HEK293T (cell line): ENCODE measurements around the gene ADGRL3.

Experiments
- CTCF ChIA-PET: fragments of 350-600 bp; formaldehyde crosslinking; extraction: SDS; loops from one replicate; lab custom pipeline; 2021; ENCODE audit warnings: antibody characterized with exemption, inconsistent platforms; lab: Yijun Ruan, JAX
- POLR2A ChIA-PET: fragments of 350-600 bp; formaldehyde crosslinking; extraction: SDS; loops from one replicate; lab custom pipeline; 2020; ENCODE audit warnings: antibody characterized with exemption, inconsistent platforms; lab: Yijun Ruan, JAX
- DNase-seq: peaks from one replicate; pipeline ENCODE4 v3.0.0; 2012; ENCODE audit warnings: mixed read lengths; ENCODE audit errors: extremely low spot score
- ARNT ChIP-seq: fragments of 450-650 bp; IDR thresholded peaks from 2 replicates; pipeline ENCODE4 v1.6.1; 2017; ENCODE audit warnings: mild to moderate bottlenecking
- BHLHE40 ChIP-seq: fragments of 450-650 bp; IDR thresholded peaks from 2 replicates; pipeline ENCODE4 v1.6.1; 2016; ENCODE audit warnings: mild to moderate bottlenecking, moderate library complexity, borderline replicate concordance
- CTBP1 ChIP-seq: fragments of 450-650 bp; IDR thresholded peaks from 2 replicates; pipeline ENCODE4 v1.6.1; 2016; ENCODE audit warnings: borderline replicate concordance
- ELF4 ChIP-seq: fragments of 450-650 bp; IDR thresholded peaks from 2 replicates; pipeline ENCODE4 v1.6.1; 2017; ENCODE audit warnings: antibody characterized with exemption
- FOXA1 ChIP-seq: fragments of 450-650 bp; IDR thresholded peaks from 2 replicates; pipeline ENCODE4 v1.6.1; 2016; ENCODE audit warnings: mild to moderate bottlenecking
- FOXK2 ChIP-seq: fragments of 450-650 bp; IDR thresholded peaks from 2 replicates; pipeline ENCODE4 v1.6.1; 2016; ENCODE audit warnings: mild to moderate bottlenecking
- FOXM1 ChIP-seq: fragments of 450-650 bp; IDR thresholded peaks from 2 replicates; pipeline ENCODE4 v1.6.1; 2017; ENCODE audit warnings: mild to moderate bottlenecking, borderline replicate concordance
- HDGF ChIP-seq: fragments of 450-650 bp; IDR thresholded peaks from 2 replicates; pipeline ENCODE4 v1.6.1; 2017; ENCODE audit warnings: antibody characterized with exemption, borderline replicate concordance
- L3MBTL2 ChIP-seq: fragments of 450-650 bp; conservative IDR thresholded peaks from 2 replicates; pipeline ENCODE4 v1.6.1; 2016; ENCODE audit warnings: mild to moderate bottlenecking
- LEF1 ChIP-seq: fragments of 450-650 bp; IDR thresholded peaks from 2 replicates; pipeline ENCODE4 v1.6.1; 2017; ENCODE audit warnings: mild to moderate bottlenecking, borderline replicate concordance
- NFRKB ChIP-seq: fragments of 450-650 bp; IDR thresholded peaks from 2 replicates; pipeline ENCODE4 v1.6.1; 2016; ENCODE audit warnings: mild to moderate bottlenecking, moderate library complexity
- SP1 ChIP-seq: fragments of 450-650 bp; IDR thresholded peaks from 2 replicates; pipeline ENCODE4 v1.6.1; 2017
- SUZ12 ChIP-seq: fragments of 450-650 bp; IDR thresholded peaks from 2 replicates; pipeline ENCODE4 v1.6.1; 2016; ENCODE audit warnings: mild to moderate bottlenecking
- TARDBP ChIP-seq: fragments of 450-650 bp; IDR thresholded peaks from 2 replicates; pipeline ENCODE4 v1.6.1; 2016
- ZNF384 ChIP-seq: fragments of 450-650 bp; IDR thresholded peaks from 2 replicates; pipeline ENCODE4 v1.6.1; 2016
- TF ChIP-seq, protein P1 (sequence below): fragments of 450-650 bp; IDR thresholded peaks from 2 replicates; pipeline ENCODE4 v1.6.1; 2016

Gene ADGRL3

DNA sequence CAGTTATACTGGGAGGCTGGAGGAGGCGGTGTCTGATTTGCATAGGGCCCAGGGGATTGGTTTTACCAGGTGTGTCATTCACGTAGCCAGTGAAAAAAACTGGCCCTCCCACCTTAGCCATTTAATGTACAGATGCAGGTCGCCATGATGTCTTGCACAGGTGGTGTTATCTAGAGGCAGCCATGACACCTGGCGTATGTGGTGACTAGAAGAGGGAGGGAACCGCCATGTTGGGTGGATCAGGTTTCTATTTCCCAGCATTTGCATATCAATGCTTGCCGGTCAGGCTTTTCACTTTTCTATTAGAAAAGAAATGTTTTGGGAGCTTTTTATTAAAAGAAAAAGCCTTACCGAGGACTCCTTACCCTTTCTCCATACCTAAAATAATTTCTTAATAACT is 523.4 kb downstream of the ADGRL3 start:
- no peak for TF ChIP-seq FOXM1
- POLR2A ChIA-PET: no interaction called here
- CTCF ChIA-PET: no interaction called here
- DNase-seq: no peak

DNA sequence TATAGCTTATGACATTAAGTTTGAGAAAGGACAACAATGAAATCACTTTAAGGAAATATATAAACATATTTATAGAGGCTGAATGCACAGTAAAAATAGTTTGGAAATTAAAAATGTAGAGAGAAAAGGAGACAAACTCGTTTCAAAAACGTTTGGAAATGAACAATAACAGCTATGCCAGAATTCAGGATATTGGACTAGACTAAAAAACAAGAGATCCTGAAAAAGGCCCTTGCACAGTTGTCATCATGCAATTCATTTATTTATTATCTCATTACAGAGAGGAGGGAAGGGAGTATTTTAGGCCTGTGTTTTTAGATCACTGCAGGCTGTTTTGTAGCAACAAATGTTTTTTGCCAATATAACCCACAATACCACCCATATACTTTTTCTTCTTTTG is 527.2 kb downstream of the ADGRL3 start:
- ChIA-PET CTCF (no interaction called here), POLR2A (no interaction called here)
- DNase-seq: no peak
- TF ChIP-seq TARDBP: no peak
- TF ChIP-seq, protein P1, sequence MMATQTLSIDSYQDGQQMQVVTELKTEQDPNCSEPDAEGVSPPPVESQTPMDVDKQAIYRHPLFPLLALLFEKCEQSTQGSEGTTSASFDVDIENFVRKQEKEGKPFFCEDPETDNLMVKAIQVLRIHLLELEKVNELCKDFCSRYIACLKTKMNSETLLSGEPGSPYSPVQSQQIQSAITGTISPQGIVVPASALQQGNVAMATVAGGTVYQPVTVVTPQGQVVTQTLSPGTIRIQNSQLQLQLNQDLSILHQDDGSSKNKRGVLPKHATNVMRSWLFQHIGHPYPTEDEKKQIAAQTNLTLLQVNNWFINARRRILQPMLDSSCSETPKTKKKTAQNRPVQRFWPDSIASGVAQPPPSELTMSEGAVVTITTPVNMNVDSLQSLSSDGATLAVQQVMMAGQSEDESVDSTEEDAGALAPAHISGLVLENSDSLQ: no peak
- no peak for TF ChIP-seq FOXK2
- TF ChIP-seq SP1: no peak
- no peak for TF ChIP-seq CTBP1

DNA sequence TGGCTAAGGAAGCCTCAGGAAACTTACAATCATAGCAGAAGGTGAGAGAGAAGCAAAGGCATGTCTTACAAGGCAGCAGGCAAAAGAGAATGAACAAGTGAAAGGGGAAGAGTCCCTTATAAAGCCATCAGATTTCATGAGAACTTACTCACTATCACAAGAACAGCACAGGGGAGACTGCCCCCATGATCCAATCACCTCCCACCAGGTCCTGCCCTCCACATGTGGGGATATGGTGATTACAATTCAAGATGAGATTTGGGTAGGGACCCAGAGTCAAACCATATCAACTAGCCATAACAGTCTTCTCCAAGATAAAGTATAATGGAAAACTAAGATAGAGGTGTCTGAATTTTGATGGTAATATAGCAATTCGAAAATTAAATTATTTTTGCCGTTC is 534.3 kb downstream of the ADGRL3 start:
- ChIA-PET CTCF (no interaction called here), POLR2A (no interaction called here)
- DNase-seq: no peak
- TF ChIP-seq CTBP1 (no peak), HDGF (no peak), ARNT (no peak), ZNF384 (no peak), FOXA1 (no peak), TARDBP (no peak), NFRKB (no peak), LEF1 (no peak), L3MBTL2 (no peak), BHLHE40 (no peak), FOXK2 (no peak), SUZ12 (no peak), SP1 (no peak), FOXM1 (no peak)
- TF ChIP-seq, protein P1: no peak

DNA sequence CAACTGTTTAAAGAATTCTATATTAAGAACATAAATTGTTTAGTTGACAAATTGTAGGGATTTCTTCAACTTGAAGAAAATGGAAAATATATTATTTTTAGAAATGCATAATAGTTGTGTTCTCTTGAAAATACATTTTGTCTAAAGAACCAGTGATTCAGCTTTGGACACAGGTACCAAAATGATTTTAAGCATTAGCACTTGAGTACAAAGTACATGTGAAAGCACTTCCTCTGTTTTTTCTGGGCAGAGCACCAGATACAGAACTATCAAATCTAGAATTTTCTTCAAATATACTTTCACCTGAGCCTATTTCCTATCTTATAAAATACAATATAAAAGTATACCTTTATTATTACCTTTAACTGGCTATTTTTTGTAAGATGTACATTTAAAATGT is 539.8 kb downstream of the ADGRL3 start:
- CTCF ChIA-PET: no interaction called here
- TF ChIP-seq FOXK2: no peak
- no peak for DNase-seq
- POLR2A ChIA-PET: no interaction called here

DNA sequence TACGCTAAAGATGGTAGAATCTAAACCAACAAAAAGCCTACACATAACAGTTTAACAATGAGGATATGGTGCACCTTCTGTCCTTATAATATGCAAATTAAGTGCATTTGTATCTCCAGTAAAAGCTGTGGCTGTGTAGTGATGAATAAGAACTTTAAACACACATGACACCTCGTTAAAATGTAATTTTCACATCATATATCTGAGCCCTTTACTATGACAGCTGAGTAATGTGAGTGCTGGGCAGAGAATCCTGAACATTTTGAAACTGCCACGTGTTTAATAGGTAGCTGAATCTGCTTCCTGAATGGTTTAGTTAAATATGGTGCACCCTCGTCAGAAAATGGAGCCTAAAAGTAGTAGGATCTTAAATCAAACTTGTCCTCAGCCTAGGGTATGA is 540.8 kb downstream of the ADGRL3 start:
- ChIA-PET CTCF (no interaction called here), POLR2A (no interaction called here)
- no peak for TF ChIP-seq SUZ12
- TF ChIP-seq HDGF: no peak
- TF ChIP-seq ELF4: no peak
- TF ChIP-seq TARDBP: no peak
- no peak for TF ChIP-seq LEF1
- no peak for TF ChIP-seq CTBP1
- TF ChIP-seq NFRKB: no peak
- no peak for TF ChIP-seq FOXK2
- no peak for TF ChIP-seq SP1
- no peak for TF ChIP-seq ARNT
- TF ChIP-seq ZNF384: no peak
- TF ChIP-seq L3MBTL2: no peak
- no peak for TF ChIP-seq FOXM1
- TF ChIP-seq BHLHE40: no peak
- no peak for TF ChIP-seq FOXA1
- TF ChIP-seq, protein P1: no peak
- DNase-seq: no peak

DNA sequence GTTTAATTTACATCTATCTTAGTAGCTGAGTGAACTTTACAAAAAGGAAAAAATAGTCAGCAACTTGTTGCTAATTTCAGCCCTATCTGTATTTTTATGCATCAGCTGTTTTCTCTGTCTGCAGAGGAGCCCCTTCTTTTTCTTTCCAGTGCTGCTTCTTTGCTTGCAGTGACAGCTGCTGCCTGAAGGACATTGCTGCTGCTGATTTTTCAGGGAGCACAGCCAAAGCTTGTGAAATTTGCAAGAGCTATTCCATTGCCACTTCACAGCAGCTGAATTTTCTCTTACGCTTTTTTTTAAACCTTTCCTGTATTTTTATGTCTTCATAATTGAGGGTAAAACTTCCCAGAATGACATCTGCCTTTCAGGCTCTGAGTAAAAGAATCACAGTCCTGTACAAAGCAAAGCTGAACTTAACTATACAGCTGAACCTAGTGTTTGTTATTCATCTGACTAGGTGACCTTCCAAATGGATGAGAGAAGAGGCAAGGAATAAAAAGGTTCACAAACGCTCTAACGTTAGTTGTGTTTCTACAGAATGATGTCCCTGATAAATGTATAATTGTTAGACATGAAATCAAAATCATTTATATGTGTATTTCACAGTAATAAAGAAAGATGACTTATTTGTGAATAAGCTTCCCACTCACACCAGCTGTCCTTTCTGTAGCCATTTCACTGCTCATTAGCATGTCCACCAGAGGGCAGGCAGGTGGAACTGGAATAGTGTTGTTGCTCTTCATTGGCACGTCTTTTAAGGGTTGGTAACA is 541.4 kb downstream of the ADGRL3 start:
- TF ChIP-seq TARDBP (no peak), HDGF (no peak)
- ChIA-PET CTCF (no interaction called here), POLR2A (no interaction called here)
- DNase-seq: peak; percentile 9

DNA sequence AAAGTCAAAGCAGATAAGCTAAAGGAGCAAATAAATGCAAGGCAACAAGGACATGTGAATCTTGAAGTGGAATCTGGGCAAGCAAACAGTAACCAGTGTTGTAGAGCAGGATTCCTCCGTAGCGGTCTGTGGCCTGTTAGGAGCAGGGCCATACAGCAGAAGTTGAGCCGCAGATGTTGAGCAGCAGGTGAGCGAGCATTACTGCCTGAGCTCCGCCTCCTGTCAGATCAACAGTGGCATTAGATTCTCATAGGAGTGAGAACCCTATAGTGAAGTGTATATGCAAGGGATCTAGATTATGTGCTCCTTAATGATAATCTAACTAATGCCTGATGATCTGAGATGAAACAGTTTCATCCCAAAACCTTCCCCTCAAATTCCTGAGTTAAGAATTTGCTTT is 550.7 kb downstream of the ADGRL3 start:
- TF ChIP-seq ARNT: no peak
- TF ChIP-seq CTBP1: no peak
- TF ChIP-seq SUZ12: no peak
- TF ChIP-seq ELF4: no peak
- TF ChIP-seq FOXK2: no peak
- no peak for TF ChIP-seq TARDBP
- no peak for TF ChIP-seq ZNF384
- TF ChIP-seq FOXM1: no peak
- TF ChIP-seq LEF1: no peak
- no peak for TF ChIP-seq FOXA1
- TF ChIP-seq L3MBTL2: no peak
- TF ChIP-seq NFRKB: no peak
- DNase-seq: no peak
- CTCF ChIA-PET: no interaction called here
- POLR2A ChIA-PET: no interaction called here
